GDM1 (cell line): ENCODE measurements around the gene ZNF708.
"Not testable (repeated sequence)": the region's sequence is repeated elsewhere in the genome, so short reads cannot be mapped to it uniquely, and the experiment has no call there.

Source experiments
- DNase-seq: peaks from one replicate; lab custom pipeline; 2025; lab: John Stamatoyannopoulos, UW

ZNF708 gene

DNA sequence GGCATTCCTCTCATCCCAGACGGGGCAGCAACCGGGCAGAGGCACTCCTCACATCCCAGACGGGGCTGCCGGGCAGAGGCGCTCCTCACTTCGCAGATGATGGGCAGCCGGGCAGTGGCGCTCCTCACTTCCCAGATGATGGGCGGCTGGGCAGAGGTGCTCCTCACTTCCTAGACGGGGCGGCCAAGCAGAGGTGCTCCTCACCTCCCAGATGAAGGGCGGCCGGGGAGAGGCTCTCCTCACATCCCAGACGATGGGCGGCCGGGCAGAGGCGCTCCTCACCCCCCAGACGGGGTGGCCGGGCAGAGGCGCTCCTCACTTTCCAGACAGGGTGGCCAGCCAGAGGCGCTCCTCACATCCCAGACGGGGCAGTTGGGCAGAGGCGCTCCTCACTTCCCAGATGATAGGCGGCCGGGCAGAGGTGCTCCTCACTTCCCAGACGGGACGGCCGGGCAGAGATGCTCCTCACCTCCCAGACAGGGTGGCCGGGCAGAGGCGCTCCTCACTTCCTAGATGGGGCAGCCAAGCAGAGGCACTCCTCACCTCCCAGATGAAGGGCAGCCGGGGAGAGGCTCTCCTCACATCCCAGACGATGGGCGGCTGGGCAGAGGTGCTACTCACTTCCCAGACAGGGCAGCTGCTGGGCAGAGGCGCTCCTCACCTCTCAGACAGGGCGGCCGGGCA, 68.9 kb downstream of the ZNF708 start:
- DNase-seq = no peak

DNA sequence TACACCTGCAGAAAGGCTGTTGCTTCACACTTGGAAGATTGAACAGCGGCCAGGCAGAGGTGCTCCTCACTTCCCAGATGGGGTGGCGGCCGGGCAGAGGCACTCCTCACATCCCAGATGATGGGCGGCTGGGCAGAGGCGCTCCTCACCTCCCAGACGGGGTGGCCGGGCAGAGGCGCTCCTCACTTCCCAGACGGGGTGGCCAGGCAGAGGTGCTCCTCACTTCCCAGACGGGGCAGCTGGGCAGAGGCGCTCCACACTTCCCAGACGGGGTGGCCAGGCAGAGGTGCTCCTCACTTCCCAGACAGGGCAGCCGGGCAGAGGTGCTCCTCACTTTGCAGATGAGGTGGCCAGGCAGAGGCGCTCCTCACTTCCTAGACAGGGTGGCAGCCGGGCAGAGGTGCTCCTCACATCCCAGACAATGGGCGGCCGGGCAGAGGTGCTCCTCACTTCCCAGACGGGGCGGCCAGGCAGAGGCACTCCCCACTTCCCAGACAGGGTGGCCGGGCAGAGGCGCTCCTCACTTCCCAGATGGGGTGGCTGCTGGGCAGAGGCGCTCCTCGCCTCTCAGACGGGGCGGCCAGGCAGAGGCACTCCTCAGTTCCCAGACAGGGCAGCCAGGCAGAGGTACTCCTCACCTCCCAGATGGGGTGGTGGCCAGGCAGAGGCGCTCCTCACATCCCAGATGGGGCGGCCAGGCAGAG, 69.6 kb downstream of the ZNF708 start:
- not testable (repeated sequence) for DNase-seq

DNA sequence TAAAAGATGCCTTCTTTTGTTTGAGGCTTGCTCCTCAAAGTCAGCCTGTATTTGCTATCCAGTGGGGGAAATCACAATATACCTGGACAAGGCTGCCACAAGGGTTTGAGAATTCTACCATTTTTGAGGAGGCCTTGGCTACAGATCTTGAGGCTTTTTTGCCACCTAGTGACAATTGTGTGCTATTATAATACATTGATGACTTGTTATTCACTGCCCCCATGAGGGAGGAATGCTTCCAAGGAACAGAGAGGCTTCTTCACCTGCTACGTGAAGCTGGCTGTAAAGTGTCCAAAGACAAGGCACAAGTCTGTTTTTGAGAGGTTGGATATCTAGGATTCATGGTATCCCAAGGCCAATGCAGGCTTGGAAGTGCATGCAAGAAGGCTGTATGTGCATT, 72.5 kb downstream of the ZNF708 start:
- DNase-seq = no peak
